Stomach (tissue), 9 donors: ENCODE results near the gene TRIM37. TPM values are rescaled to one million over a fixed set of nuclear protein-coding genes. Genes with fewer than 3 reads are reported as not detected.

Source experiments
- DNase-seq, 2 donors: peaks; one replicate each; pipeline versions ENCODE4 v3.0.0 to v3.0.0-alpha.2; 2013 to 2019
- H3K27ac ChIP-seq, 5 donors: fragments of 200-600 bp in 4 of 5; sonication (generic) in 4 of 5; one replicate each; pipeline ENCODE4 v1.5.1; 2013 to 2019; ENCODE audit warnings: mild to moderate bottlenecking in 1 of 5, moderate library complexity in 1 of 5
- H3K27me3 ChIP-seq, 3 donors: fragments of 200-600 bp; sonication (generic); one replicate each; pipeline ENCODE4 v1.5.1; 2017 to 2019; ENCODE audit warnings: mixed run types in 1 of 3
- H3K36me3 ChIP-seq, 4 donors: fragments of 200-600 bp; sonication (generic); 1 replicate in 3 of 4; 2 replicates in 1 of 4; pipeline ENCODE4 v1.5.1; 2016 to 2019
- H3K4me1 ChIP-seq, 4 donors: fragments of 200-600 bp; sonication (generic); one replicate each; pipeline ENCODE4 v1.5.1; 2016 to 2019
- H3K4me3 ChIP-seq, 4 donors: fragments of 200-600 bp; sonication (generic) in 3 of 4; one replicate each; pipeline ENCODE4 v1.5.1; 2016 to 2019; ENCODE audit warnings: mild to moderate bottlenecking in 1 of 4
- H3K9me3 ChIP-seq, 4 donors: fragments of 200-600 bp; sonication (generic); one replicate each; pipeline ENCODE4 v1.5.1; 2016 to 2019
- CTCF ChIP-seq, 7 experiments: fragments of 450-650 bp in 4 of 7; fragments of 200-600 bp in 3 of 7; sonication (generic) in 3 of 7; IDR thresholded peaks; one replicate each; pipeline ENCODE4 v1.5.1; 2016 to 2019; ENCODE audit warnings: antibody characterized with exemption in 7 of 7, control low read depth in 2 of 7, mild to moderate bottlenecking in 1 of 7
- EP300 ChIP-seq: sonication (generic); formaldehyde crosslinking; IDR thresholded peaks from one replicate; pipeline ENCODE4 v1.6.1; 2017; ENCODE audit warnings: antibody characterized with exemption
- POLR2A ChIP-seq, 4 donors: fragments of 450-650 bp; IDR thresholded peaks; one replicate each; pipeline ENCODE4 v1.6.1; 2016; ENCODE audit warnings: antibody characterized with exemption in 4 of 4, control low read depth in 2 of 4, mild to moderate bottlenecking in 1 of 4, moderate library complexity in 1 of 4
- POLR2AphosphoS5 ChIP-seq, 3 donors: sonication (generic); formaldehyde crosslinking; IDR thresholded peaks; one replicate each; pipeline ENCODE4 v1.6.1; 2016; ENCODE audit warnings: antibody characterized with exemption in 3 of 3
- WGBS, 5 donors: extraction: QIAGEN DNeasy Blood & Tissue Kit in 3 of 5; methylation state at CpG; one replicate each; pipeline versions ENCODE4 v1.1.5 to v1.1.7; 2013 to 2018; 5-methylcytosine and 5-hydroxymethylcytosine counted together
- intact Hi-C: fragments of 100-400 bp; cut with DNase I; formaldehyde crosslinking; loops from one replicate; pipeline ENCODE4 v1.15.1; 2023; ENCODE audit warnings: low total_unique reads
- polyA plus RNA-seq, 3 donors: library from polyadenylated mRNA; stranded (reverse); fragments of 200-250 nt; gene quantifications; one replicate each; pipeline ENCODE4 v1.2.3, GENCODE V29; 2013
- total RNA-seq, 5 donors: library from RNA; depleted of rRNA; stranded (reverse); fragments of >200 nt; gene quantifications; one replicate each; pipeline versions ENCODE4 v1.1.0 to v1.2.3, GENCODE V29; 2014 to 2016
- donor health status: healthy with polysubstance abuse.
- donor health status: Bipolar disorder and iron deficiency.
- donor health status: healthy.

Gene TRIM37
- total and polyA plus RNA-seq, 8 donors, result 4.9 to 68.7 (median 29.0) TPM

DNA sequence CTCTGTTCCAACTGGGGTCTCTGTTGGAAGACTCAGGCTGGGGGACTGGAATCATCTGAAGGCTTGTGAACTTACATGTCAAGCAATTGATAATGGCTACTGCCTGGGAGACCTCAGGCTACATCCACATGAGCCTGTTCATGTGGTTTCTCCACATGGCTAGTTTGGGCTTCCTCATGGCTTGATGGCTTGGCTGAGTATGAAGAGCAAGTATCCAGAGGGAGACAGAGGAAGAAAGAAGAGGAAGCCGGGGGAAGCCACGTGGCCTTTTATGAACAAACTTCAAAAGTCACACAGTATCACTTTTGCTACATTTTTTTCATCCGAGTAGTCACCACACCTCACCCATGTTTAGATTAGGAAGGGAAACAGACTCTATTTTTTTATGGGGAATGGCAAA, 158.9 kb downstream of the TRIM37 start:
- Histone ChIP-seq H3K4me1 (no peaks in the 10 kb centered on the region), H3K27me3 (no peaks in the 10 kb centered on the region), H3K27ac (no peak overlapping the region), H3K9me3 (peaks cover 7 to 30% (median 27%) of the 10 kb centered on the region in 4 donors), H3K36me3 (no peaks in the 10 kb centered on the region), H3K4me3 (no peak overlapping the region)
- 63 to 86% (median 79%) methylated on average over 3 of the region's 3 CpGs for WGBS, 5 donors
- intact Hi-C loops, result no loop called here
- TF ChIP-seq POLR2AphosphoS5 (IDR thresholded peaks at IDR 0.05) (no peak), EP300 (no peak), CTCF (IDR thresholded peaks at IDR 0.05) (no peak), POLR2A (IDR thresholded peaks at IDR 0.05) (no peak)
- no peak for DNase-seq

DNA sequence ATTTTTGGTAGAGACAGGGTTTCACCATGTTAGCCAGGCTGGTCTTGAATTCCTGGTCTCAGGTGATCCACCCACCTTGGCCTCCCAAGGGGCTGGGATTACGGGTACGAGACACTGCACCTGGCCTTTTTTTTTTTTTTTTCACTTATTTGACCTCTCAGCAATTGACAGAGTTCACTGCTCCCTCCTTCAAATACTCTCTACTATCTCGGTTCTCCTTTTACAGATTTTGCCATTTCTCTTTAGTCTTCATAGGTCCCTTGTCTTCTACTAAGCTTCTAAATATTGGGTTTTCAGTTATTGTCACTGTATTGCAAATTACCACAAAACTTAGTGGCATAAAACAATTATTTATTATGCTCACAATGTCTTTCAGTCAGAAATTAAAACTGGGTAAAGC, 159.3 kb downstream of the TRIM37 start:
- DNase-seq, result no peak
- intact Hi-C loops, result no loop called here
- no peak overlapping the region for H3K27ac ChIP-seq
- H3K36me3 ChIP-seq, result no peaks in the 10 kb centered on the region
- no peaks in the 10 kb centered on the region for H3K4me1 ChIP-seq
- 71 to 92% (median 83%) methylated on average over 3 of the region's 3 CpGs for WGBS, 5 donors
- no peak for TF ChIP-seq EP300
- TF ChIP-seq POLR2AphosphoS5 (IDR thresholded peaks at IDR 0.05), result no peak
- TF ChIP-seq CTCF (IDR thresholded peaks at IDR 0.05), result no peak
- no peak for TF ChIP-seq POLR2A (IDR thresholded peaks at IDR 0.05)
- no peak overlapping the region for H3K4me3 ChIP-seq
- peaks cover 7 to 30% (median 27%) of the 10 kb centered on the region in 4 donors for H3K9me3 ChIP-seq
- no peaks in the 10 kb centered on the region for H3K27me3 ChIP-seq

- Histone ChIP-seq H3K4me1 (no peaks in the 10 kb centered on the region), H3K27ac (no peak overlapping the region), H3K4me3 (no peak overlapping the region), H3K27me3 (no peaks in the 10 kb centered on the region), H3K36me3 (no peaks in the 10 kb centered on the region), H3K9me3 (peaks cover 0 to 5% (median 2%) of the 10 kb centered on the region in 4 donors)
- intact Hi-C loops, result no loop called here
- DNase-seq, result no peak
- no peak for TF ChIP-seq CTCF (IDR thresholded peaks at IDR 0.05)
- no peak for TF ChIP-seq EP300
- TF ChIP-seq POLR2AphosphoS5 (IDR thresholded peaks at IDR 0.05), result no peak
- no peak for TF ChIP-seq POLR2A (IDR thresholded peaks at IDR 0.05)
- WGBS, 5 donors, result 80 to 89% (median 85%) methylated on average over 2 of the region's 2 CpGs
Measured at GRCh38 chr17:58944166-58944565, 162.5 kb downstream of the TRIM37 start.

DNA sequence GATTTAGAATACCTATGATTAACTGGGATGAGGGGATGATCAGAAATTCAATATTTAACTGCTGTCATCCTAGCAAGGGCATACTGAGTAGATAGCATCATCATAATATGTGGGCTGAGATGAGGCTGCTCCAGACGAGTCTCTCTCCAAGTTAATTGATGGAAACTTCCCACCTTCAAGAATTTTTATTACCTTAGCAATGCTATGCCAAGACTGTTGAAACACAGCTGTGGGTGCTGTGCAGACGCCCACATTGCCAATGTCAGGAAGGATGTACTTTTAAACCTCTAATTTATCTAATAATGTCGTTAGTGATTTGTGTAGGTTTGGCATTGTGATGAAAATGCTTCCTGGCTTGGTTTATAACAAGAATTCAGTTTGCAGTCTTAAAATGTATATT, 170.4 kb downstream of the TRIM37 start:
- H3K9me3 ChIP-seq, result no peaks in the 10 kb centered on the region
- DNase-seq, result no peak

More for the DNA sequence above, 170.4 kb downstream of the TRIM37 start:
- no peak overlapping the region for H3K4me3 ChIP-seq
- no peak overlapping the region for H3K27ac ChIP-seq
- WGBS, 5 donors, result 43 to 61% (median 57%) methylated on average over 3 of the region's 3 CpGs
- no peak for TF ChIP-seq EP300
- TF ChIP-seq CTCF (IDR thresholded peaks at IDR 0.05), result no peak
- TF ChIP-seq POLR2A (IDR thresholded peaks at IDR 0.05), result no peak
- no peak for TF ChIP-seq POLR2AphosphoS5 (IDR thresholded peaks at IDR 0.05)
- H3K27me3 ChIP-seq, result no peaks in the 10 kb centered on the region
- H3K4me1 ChIP-seq, result no peaks in the 10 kb centered on the region
- H3K36me3 ChIP-seq, result no peaks in the 10 kb centered on the region
- intact Hi-C loops, result no loop called here
